Measurements from ENCODE around the gene OSBPL10. TPM values are rescaled to one million over a fixed set of nuclear protein-coding genes. Genes with fewer than 3 reads are reported as not detected.

Gene OSBPL10
- total and polyA plus RNA-seq, 4 experiments from 2014 or later, result 0.95 TPM; not detected in 3

GRCh38 chr3:31704156-31704555 is 276.9 kb downstream of the OSBPL10 start:
- no peak for DNase-seq
- Mint-ChIP-seq H3K27ac (no peak overlapping the region), H3K27me3 (peaks cover 4 to 15% of the 10 kb centered on the region in 2 donors), H3K4me3 (no peak overlapping the region), H3K36me3 (no peaks in the 10 kb centered on the region), H3K4me1 (peaks cover 0 to 2% (median 0%) of the 10 kb centered on the region in 4 donors), H3K9me3 (no peaks in the 10 kb centered on the region)
- CTCF ChIA-PET (ENCODE audit: partially characterized antibody), result interaction anchor here (1.4 kb wide), 1 partner anchor 9 kb away, joined by 3 read pairs; no protein-coding TSS in a partner anchor
- H3K9me3 ChIP-seq (ENCODE audit: control insufficient read depth in 1 of 2, low read length in 2 of 2), result no peaks in the 10 kb centered on the region
- no peak overlapping the region for H3K27ac ChIP-seq (ENCODE audit: low read depth, low read length)
- intact Hi-C loops (cut with micrococcal nuclease), result no loop called here
- H3K27me3 ChIP-seq (ENCODE audit: insufficient read depth, low read length), result no peaks in the 10 kb centered on the region
- H3K4me1 ChIP-seq (ENCODE audit: insufficient read depth, low read length), result no peaks in the 10 kb centered on the region
- POLR2A ChIA-PET (ENCODE audit: partially characterized antibody), result no interaction called here
- H3K4me3 ChIP-seq (ENCODE audit: low read length in 2 of 2), result no peak overlapping the region
- no peaks in the 10 kb centered on the region for H3K36me3 ChIP-seq (ENCODE audit: insufficient read depth, low read length)

GRCh38 chr3:31701286-31701685 is 279.8 kb downstream of the OSBPL10 start:
- no peaks in the 10 kb centered on the region for H3K36me3 ChIP-seq (ENCODE audit: insufficient read depth, low read length)
- H3K27ac Mint-ChIP-seq, result no peak overlapping the region
- H3K4me1 Mint-ChIP-seq, result peaks cover 0 to 2% (median 0%) of the 10 kb centered on the region in 4 donors
- H3K4me1 ChIP-seq (ENCODE audit: insufficient read depth, low read length), result no peaks in the 10 kb centered on the region
- ChIA-PET CTCF (ENCODE audit: partially characterized antibody) (no interaction called here), POLR2A (ENCODE audit: partially characterized antibody) (no interaction called here)
- peaks cover 4 to 15% of the 10 kb centered on the region in 2 donors for H3K27me3 Mint-ChIP-seq
- intact Hi-C loops (cut with micrococcal nuclease), result no loop called here
- no peaks in the 10 kb centered on the region for H3K36me3 Mint-ChIP-seq
- H3K4me3 ChIP-seq (ENCODE audit: low read length in 2 of 2), result no peak overlapping the region
- H3K9me3 ChIP-seq (ENCODE audit: control insufficient read depth in 1 of 2, low read length in 2 of 2), result no peaks in the 10 kb centered on the region
- H3K27ac ChIP-seq (ENCODE audit: low read depth, low read length), result no peak overlapping the region
- no peak for DNase-seq
- no peaks in the 10 kb centered on the region for H3K9me3 Mint-ChIP-seq
- H3K27me3 ChIP-seq (ENCODE audit: insufficient read depth, low read length), result no peaks in the 10 kb centered on the region
- no peak overlapping the region for H3K4me3 Mint-ChIP-seq

GRCh38 chr3:31699309-31699953 is 281.6 kb downstream of the OSBPL10 start:
- Histone ChIP-seq H3K9me3 (ENCODE audit: control insufficient read depth in 1 of 2, low read length in 2 of 2) (no peaks in the 10 kb centered on the region), H3K27ac (ENCODE audit: low read depth, low read length) (no peak overlapping the region), H3K4me3 (ENCODE audit: low read length in 2 of 2) (no peak overlapping the region), H3K36me3 (ENCODE audit: insufficient read depth, low read length) (no peaks in the 10 kb centered on the region), H3K27me3 (ENCODE audit: insufficient read depth, low read length) (no peaks in the 10 kb centered on the region), H3K4me1 (ENCODE audit: insufficient read depth, low read length) (no peaks in the 10 kb centered on the region)
- Mint-ChIP-seq H3K4me1 (no peaks in the 10 kb centered on the region), H3K4me3 (no peak overlapping the region), H3K27ac (no peak overlapping the region), H3K36me3 (no peaks in the 10 kb centered on the region), H3K27me3 (peaks cover 0 to 12% of the 10 kb centered on the region in 2 donors), H3K9me3 (no peaks in the 10 kb centered on the region)
- intact Hi-C loops (cut with micrococcal nuclease), result loop anchor here (2.0 kb wide), 1 partner anchor 931 kb away; no protein-coding TSS in a partner anchor
- peak in 1 of 5 donors; percentile 5 for DNase-seq
- ChIA-PET CTCF (ENCODE audit: partially characterized antibody) (interaction anchor here (1.0 to 1.6 kb wide), 2 partner anchors 14 to 149 kb away, joined by 3 read pairs; no protein-coding TSS in a partner anchor), POLR2A (ENCODE audit: partially characterized antibody) (no interaction called here)

- ChIA-PET CTCF (ENCODE audit: partially characterized antibody) (interaction anchor here (1.7 kb wide), 1 partner anchor 927 kb away, joined by 5 read pairs; no protein-coding TSS in a partner anchor), POLR2A (ENCODE audit: partially characterized antibody) (no interaction called here)
- no peaks in the 10 kb centered on the region for H3K27me3 Mint-ChIP-seq
- Histone ChIP-seq H3K27me3 (ENCODE audit: insufficient read depth, low read length) (no peaks in the 10 kb centered on the region), H3K4me3 (ENCODE audit: low read length in 2 of 2) (no peak overlapping the region), H3K27ac (ENCODE audit: low read depth, low read length) (no peak overlapping the region), H3K36me3 (ENCODE audit: insufficient read depth, low read length) (no peaks in the 10 kb centered on the region), H3K4me1 (ENCODE audit: insufficient read depth, low read length) (no peaks in the 10 kb centered on the region), H3K9me3 (ENCODE audit: control insufficient read depth in 1 of 2, low read length in 2 of 2) (no peaks in the 10 kb centered on the region)
- no peak overlapping the region for H3K4me3 Mint-ChIP-seq
- no peaks in the 10 kb centered on the region for H3K9me3 Mint-ChIP-seq
- intact Hi-C loops (cut with micrococcal nuclease), result no loop called here
- H3K27ac Mint-ChIP-seq, result no peak overlapping the region
- DNase-seq, result no peak
- H3K4me1 Mint-ChIP-seq, result no peaks in the 10 kb centered on the region
- H3K36me3 Mint-ChIP-seq, result no peaks in the 10 kb centered on the region
These were observed 284.1 kb downstream of the OSBPL10 start for GRCh38 chr3:31696815-31697548.

- no peak overlapping the region for H3K27ac Mint-ChIP-seq
- ChIA-PET CTCF (ENCODE audit: partially characterized antibody) (interaction anchor here (2.0 kb wide), 1 partner anchor 141 kb away, joined by 5 read pairs; no protein-coding TSS in a partner anchor), POLR2A (ENCODE audit: partially characterized antibody) (no interaction called here)
- Histone ChIP-seq H3K27me3 (ENCODE audit: insufficient read depth, low read length) (no peaks in the 10 kb centered on the region), H3K4me3 (ENCODE audit: low read length in 2 of 2) (no peak overlapping the region), H3K4me1 (ENCODE audit: insufficient read depth, low read length) (no peaks in the 10 kb centered on the region), H3K27ac (ENCODE audit: low read depth, low read length) (no peak overlapping the region), H3K36me3 (ENCODE audit: insufficient read depth, low read length) (no peaks in the 10 kb centered on the region), H3K9me3 (ENCODE audit: control insufficient read depth in 1 of 2, low read length in 2 of 2) (no peaks in the 10 kb centered on the region)
- no peaks in the 10 kb centered on the region for H3K36me3 Mint-ChIP-seq
- no peaks in the 10 kb centered on the region for H3K9me3 Mint-ChIP-seq
- H3K4me1 Mint-ChIP-seq, result no peaks in the 10 kb centered on the region
- H3K27me3 Mint-ChIP-seq, result no peaks in the 10 kb centered on the region
- H3K4me3 Mint-ChIP-seq, result no peak overlapping the region
- intact Hi-C loops (cut with micrococcal nuclease), result no loop called here
- DNase-seq, result no peak
These were observed 285.1 kb downstream of the OSBPL10 start for GRCh38 chr3:31696009-31696297.

GRCh38 chr3:31695280-31696008 is 285.6 kb downstream of the OSBPL10 start:
- no peaks in the 10 kb centered on the region for H3K27me3 Mint-ChIP-seq
- no peak overlapping the region for H3K27ac Mint-ChIP-seq
- intact Hi-C loops (cut with micrococcal nuclease), result loop anchor here (2.0 kb wide), 1 partner anchor 145 kb away; no protein-coding TSS in a partner anchor
- ChIA-PET POLR2A (ENCODE audit: partially characterized antibody) (no interaction called here), CTCF (ENCODE audit: partially characterized antibody) (interaction anchor here (1.1 to 2.0 kb wide), 3 partner anchors 59 to 925 kb away, joined by 3 to 5 read pairs (median 4); no protein-coding TSS in a partner anchor)
- H3K36me3 ChIP-seq (ENCODE audit: insufficient read depth, low read length), result no peaks in the 10 kb centered on the region
- H3K4me3 ChIP-seq (ENCODE audit: low read length in 2 of 2), result no peak overlapping the region
- H3K36me3 Mint-ChIP-seq, result no peaks in the 10 kb centered on the region
- no peaks in the 10 kb centered on the region for H3K4me1 Mint-ChIP-seq
- DNase-seq, result peak in 4 of 5 donors; percentile 13 to 27 (median 16)
- peaks cover 0 to 3% (median 0%) of the 10 kb centered on the region in 8 donors for H3K9me3 Mint-ChIP-seq
- H3K4me1 ChIP-seq (ENCODE audit: insufficient read depth, low read length), result no peaks in the 10 kb centered on the region
- H3K9me3 ChIP-seq (ENCODE audit: control insufficient read depth in 1 of 2, low read length in 2 of 2), result no peaks in the 10 kb centered on the region
- H3K27me3 ChIP-seq (ENCODE audit: insufficient read depth, low read length), result no peaks in the 10 kb centered on the region
- H3K27ac ChIP-seq (ENCODE audit: low read depth, low read length), result no peak overlapping the region
- H3K4me3 Mint-ChIP-seq, result no peak overlapping the region

GRCh38 chr3:31693346-31693745 is 287.7 kb downstream of the OSBPL10 start:
- Mint-ChIP-seq H3K27me3 (no peaks in the 10 kb centered on the region), H3K4me1 (no peaks in the 10 kb centered on the region), H3K27ac (no peak overlapping the region), H3K4me3 (no peak overlapping the region), H3K9me3 (peaks cover 0 to 11% (median 4%) of the 10 kb centered on the region in 8 donors), H3K36me3 (no peaks in the 10 kb centered on the region)
- Histone ChIP-seq H3K4me1 (ENCODE audit: insufficient read depth, low read length) (no peaks in the 10 kb centered on the region), H3K9me3 (ENCODE audit: control insufficient read depth in 1 of 2, low read length in 2 of 2) (no peaks in the 10 kb centered on the region), H3K36me3 (ENCODE audit: insufficient read depth, low read length) (no peaks in the 10 kb centered on the region), H3K27me3 (ENCODE audit: insufficient read depth, low read length) (no peaks in the 10 kb centered on the region), H3K27ac (ENCODE audit: low read depth, low read length) (no peak overlapping the region), H3K4me3 (ENCODE audit: low read length in 2 of 2) (no peak overlapping the region)
- intact Hi-C loops (cut with micrococcal nuclease), result no loop called here
- no peak for DNase-seq
- ChIA-PET CTCF (ENCODE audit: partially characterized antibody) (interaction anchor here (0.6 to 0.7 kb wide), 2 partner anchors 106 to 541 kb away, joined by 3 to 5 read pairs; no protein-coding TSS in a partner anchor), POLR2A (ENCODE audit: partially characterized antibody) (no interaction called here)
